CD4-positive, alpha-beta T cell treated with Interleukin-10 for 1 hour (primary cell): ENCODE data around the gene SLC5A4.

Source experiments
- DNase-seq: peaks from one replicate; pipeline ENCODE4 v3.0.0-alpha.2; 2020

SLC5A4 gene

GRCh38 chr22:32232191-32232830 lies 22.8 kb downstream of the SLC5A4 start:
- no peak for DNase-seq

GRCh38 chr22:32226326-32227104 lies 28.6 kb downstream of the SLC5A4 start:
- DNase-seq = no peak

- DNase-seq = no peak
These were observed 32.2 kb downstream of the SLC5A4 start for GRCh38 chr22:32222991-32223390.

- DNase-seq = peak; percentile 6
These were observed 36.1 kb downstream of the SLC5A4 start for GRCh38 chr22:32219026-32219425.

GRCh38 chr22:32218470-32218869 lies 36.7 kb downstream of the SLC5A4 start:
- DNase-seq = peak; percentile 8

GRCh38 chr22:32217465-32217864 lies 37.7 kb downstream of the SLC5A4 start:
- DNase-seq = no peak

GRCh38 chr22:32216911-32217310 lies 38.2 kb downstream of the SLC5A4 start:
- DNase-seq = no peak

GRCh38 chr22:32211011-32211410 lies 44.1 kb downstream of the SLC5A4 start:
- no peak for DNase-seq

- DNase-seq = no peak
These were observed 46.5 kb downstream of the SLC5A4 start for GRCh38 chr22:32208681-32209080.

GRCh38 chr22:32207971-32208480 lies 47.1 kb downstream of the SLC5A4 start:
- no peak for DNase-seq

GRCh38 chr22:32206774-32207758 lies 48.1 kb downstream of the SLC5A4 start:
- DNase-seq = peak; percentile 53

- no peak for DNase-seq
These were observed 49.0 kb downstream of the SLC5A4 start for GRCh38 chr22:32205974-32206773.

GRCh38 chr22:32204856-32205722 lies 50.1 kb downstream of the SLC5A4 start, which contains the start of gene RFPL2:
Gene RFPL2 (minus strand): TSS chr22:32205073. CDS start chr22:32202451, 2,622 bp downstream.
- DNase-seq = peak; percentile 60

- DNase-seq = peak; percentile 49
These were observed 50.9 kb downstream of the SLC5A4 start for GRCh38 chr22:32204040-32204855.

GRCh38 chr22:32203181-32204039 lies 51.7 kb downstream of the SLC5A4 start:
- DNase-seq = no peak

- DNase-seq = peak; percentile 49
These were observed 52.5 kb downstream of the SLC5A4 start for GRCh38 chr22:32202539-32203180.

GRCh38 chr22:32202161-32202538 lies 53.0 kb downstream of the SLC5A4 start:
- no peak for DNase-seq

- peak; percentile 49 for DNase-seq
These were observed 54.4 kb downstream of the SLC5A4 start for GRCh38 chr22:32200752-32201151.

- DNase-seq = no peak
These were observed 55.2 kb downstream of the SLC5A4 start for GRCh38 chr22:32199961-32200360.
